ENCODE measurements around the gene PSPH. TPM values are rescaled to one million over a fixed set of nuclear protein-coding genes. Genes with fewer than 3 reads are reported as not detected.
"Not testable (repeated sequence)": the region's sequence is repeated elsewhere in the genome, so short reads cannot be mapped to it uniquely, and the experiment has no call there.

The PSPH gene
- total RNA-seq, 1 donor from 2014 or later = 38.1 TPM

GRCh38 chr7:56062382-56062781 is 11.1 kb upstream of the PSPH start:
- Mint-ChIP-seq H3K4me1 (ENCODE audit: unreplicated experiment) (peaks cover 2% of the 10 kb centered on the region), H3K9me3 (ENCODE audit: unreplicated experiment) (no peaks in the 10 kb centered on the region), H3K27me3 (ENCODE audit: unreplicated experiment) (peaks cover 1% of the 10 kb centered on the region), H3K36me3 (ENCODE audit: low read depth, unreplicated experiment) (peaks cover 35% of the 10 kb centered on the region), H3K27ac (ENCODE audit: unreplicated experiment) (no peak overlapping the region), H3K4me3 (ENCODE audit: unreplicated experiment) (peak overlapping the region; percentile 20)
- TF ChIP-seq CTCF (IDR thresholded peaks at IDR 0.05; ENCODE audit: unreplicated experiment) = no peak
- DNase-seq (ENCODE audit: low spot score) = no peak

DNA sequence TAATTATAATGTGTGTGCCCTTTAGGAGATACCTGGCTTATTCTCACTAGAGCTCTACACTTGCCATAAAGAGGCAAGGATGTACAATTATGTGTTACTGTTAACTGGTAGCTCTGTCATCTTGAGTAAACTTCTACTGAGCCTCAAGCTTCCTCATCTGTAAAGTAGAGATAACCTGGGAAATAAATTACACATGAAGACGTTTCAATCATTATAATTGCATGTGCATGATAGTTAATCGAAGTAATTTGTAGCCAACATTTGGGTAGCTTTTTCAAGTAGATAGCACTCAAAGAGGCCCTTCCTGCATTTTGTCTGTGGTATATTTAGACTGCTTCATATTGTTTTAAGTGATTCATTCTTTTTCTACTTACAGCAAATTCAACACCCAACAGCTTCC is 2.7 kb upstream of the PSPH start:
- TF ChIP-seq CTCF (IDR thresholded peaks at IDR 0.05; ENCODE audit: unreplicated experiment) = no peak
- Mint-ChIP-seq H3K27me3 (ENCODE audit: unreplicated experiment) (peaks cover 3% of the 10 kb centered on the region), H3K27ac (ENCODE audit: unreplicated experiment) (no peak overlapping the region), H3K9me3 (ENCODE audit: unreplicated experiment) (no peaks in the 10 kb centered on the region), H3K4me1 (ENCODE audit: unreplicated experiment) (peaks cover 10% of the 10 kb centered on the region), H3K4me3 (ENCODE audit: unreplicated experiment) (no peak overlapping the region), H3K36me3 (ENCODE audit: low read depth, unreplicated experiment) (peaks cover 21% of the 10 kb centered on the region)
- DNase-seq (ENCODE audit: low spot score) = no peak

- Mint-ChIP-seq H3K27ac (ENCODE audit: unreplicated experiment) (peak overlapping the region; percentile 48), H3K9me3 (ENCODE audit: unreplicated experiment) (no peaks in the 10 kb centered on the region), H3K4me1 (ENCODE audit: unreplicated experiment) (peaks cover 10% of the 10 kb centered on the region), H3K36me3 (ENCODE audit: low read depth, unreplicated experiment) (peaks cover 21% of the 10 kb centered on the region), H3K4me3 (ENCODE audit: unreplicated experiment) (peak overlapping the region; percentile 98), H3K27me3 (ENCODE audit: unreplicated experiment) (peaks cover 3% of the 10 kb centered on the region)
- no peak for TF ChIP-seq CTCF (IDR thresholded peaks at IDR 0.05; ENCODE audit: unreplicated experiment)
- DNase-seq (ENCODE audit: low spot score) = no peak
These were observed 2.1 kb upstream of the PSPH start for GRCh38 chr7:56053379-56053778.

GRCh38 chr7:56051053-56051338 is 248 bp downstream of the PSPH start:
- H3K9me3 Mint-ChIP-seq (ENCODE audit: unreplicated experiment) = no peaks in the 10 kb centered on the region
- DNase-seq (ENCODE audit: low spot score) = no peak
- H3K36me3 Mint-ChIP-seq (ENCODE audit: low read depth, unreplicated experiment) = peaks cover 7% of the 10 kb centered on the region
- peaks cover 3% of the 10 kb centered on the region for H3K27me3 Mint-ChIP-seq (ENCODE audit: unreplicated experiment)
- peak overlapping the region; percentile 93 for H3K27ac Mint-ChIP-seq (ENCODE audit: unreplicated experiment)
- H3K4me3 Mint-ChIP-seq (ENCODE audit: unreplicated experiment) = peak overlapping the region; percentile 97
- TF ChIP-seq CTCF (IDR thresholded peaks at IDR 0.05; ENCODE audit: unreplicated experiment) = no peak
- H3K4me1 Mint-ChIP-seq (ENCODE audit: unreplicated experiment) = peaks cover 16% of the 10 kb centered on the region

- not testable (repeated sequence) for DNase-seq (ENCODE audit: low spot score); H3K36me3 Mint-ChIP-seq (ENCODE audit: low read depth, unreplicated experiment); H3K27me3 Mint-ChIP-seq (ENCODE audit: unreplicated experiment); H3K4me3 Mint-ChIP-seq (ENCODE audit: unreplicated experiment); H3K9me3 Mint-ChIP-seq (ENCODE audit: unreplicated experiment); H3K27ac Mint-ChIP-seq (ENCODE audit: unreplicated experiment)
- H3K4me1 Mint-ChIP-seq (ENCODE audit: unreplicated experiment) = peaks cover 16% of the 10 kb centered on the region
These were observed 2.5 kb downstream of the PSPH start for GRCh38 chr7:56048763-56049162.

DNA sequence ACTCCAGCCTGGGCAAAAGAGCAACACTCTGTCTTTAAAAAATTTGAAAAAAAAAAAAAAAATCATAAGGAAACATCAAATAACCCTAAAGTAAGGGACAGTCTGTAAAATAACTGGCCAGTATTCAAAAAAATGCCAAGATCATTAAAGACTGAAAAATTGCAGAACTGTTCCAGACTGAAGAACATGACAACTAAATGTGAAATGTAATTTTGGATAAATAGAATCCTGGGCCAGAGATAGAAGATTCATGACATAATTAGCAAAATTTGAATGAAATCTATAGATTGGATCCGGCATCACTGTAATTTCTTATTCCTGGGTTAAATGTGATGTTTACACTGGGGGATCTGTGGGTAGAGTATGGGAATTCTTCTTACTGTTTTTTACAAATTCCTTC is 3.0 kb downstream of the PSPH start:
- Mint-ChIP-seq H3K36me3 (ENCODE audit: low read depth, unreplicated experiment) (no peaks in the 10 kb centered on the region), H3K4me3 (ENCODE audit: unreplicated experiment) (no peak overlapping the region), H3K27me3 (ENCODE audit: unreplicated experiment) (peaks cover 3% of the 10 kb centered on the region), H3K9me3 (ENCODE audit: unreplicated experiment) (no peaks in the 10 kb centered on the region), H3K4me1 (ENCODE audit: unreplicated experiment) (peaks cover 16% of the 10 kb centered on the region), H3K27ac (ENCODE audit: unreplicated experiment) (peak overlapping the region; percentile 2)
- DNase-seq (ENCODE audit: low spot score) = no peak
- no peak for TF ChIP-seq CTCF (IDR thresholded peaks at IDR 0.05; ENCODE audit: unreplicated experiment)

GRCh38 chr7:56047446-56048116 is 3.7 kb downstream of the PSPH start:
- peak overlapping the region; percentile 96 for H3K27ac Mint-ChIP-seq (ENCODE audit: unreplicated experiment)
- H3K9me3 Mint-ChIP-seq (ENCODE audit: unreplicated experiment); H3K36me3 Mint-ChIP-seq (ENCODE audit: low read depth, unreplicated experiment): not testable (repeated sequence)

More at GRCh38 chr7:56047446-56048116, 3.7 kb downstream of the PSPH start:
- peaks cover 12% of the 10 kb centered on the region for H3K4me1 Mint-ChIP-seq (ENCODE audit: unreplicated experiment)
- not testable (repeated sequence) for H3K4me3 Mint-ChIP-seq (ENCODE audit: unreplicated experiment); DNase-seq (ENCODE audit: low spot score); H3K27me3 Mint-ChIP-seq (ENCODE audit: unreplicated experiment)
